GM13977 (cell line): ENCODE results near the gene PDE4D.

Source experiments
- DNase-seq: peaks from one replicate; pipeline ENCODE4 v3.0.0; 2012; ENCODE audit warnings: low spot score
- CTCF ChIP-seq: IDR thresholded peaks from 2 replicates; pipeline ENCODE4 v1.5.1; 2012; ENCODE audit warnings: mild to moderate bottlenecking, control low read depth; ENCODE audit not compliant: insufficient read depth; ENCODE audit errors: extremely low read depth, missing control alignments
- in situ Hi-C: fragments of 300-500 bp; cut with MboI; formaldehyde crosslinking; loops from one replicate; pipeline ENCODE4 v1.12.0; 2022; ENCODE audit warnings: low sequenced_read_pairs, low pct_unique_long_range_greater_than_20kb, mixed read lengths, inconsistent platforms; ENCODE audit not compliant: unreplicated experiment

Gene PDE4D

GRCh38 chr5:59086024-59086423 is 807.5 kb downstream of the PDE4D start:
- in situ Hi-C loops = no loop called here
- no peak for TF ChIP-seq CTCF
- no peak for DNase-seq

GRCh38 chr5:59081693-59082092 is 811.8 kb downstream of the PDE4D start:
- in situ Hi-C loops = no loop called here
- DNase-seq = no peak
- no peak for TF ChIP-seq CTCF

- no peak for TF ChIP-seq CTCF
- in situ Hi-C loops = no loop called here
- DNase-seq = no peak
Observed at GRCh38 chr5:59079622-59080620, 813.6 kb downstream of the PDE4D start.

GRCh38 chr5:59071755-59072549 is 821.6 kb downstream of the PDE4D start:
- DNase-seq = no peak
- no peak for TF ChIP-seq CTCF
- in situ Hi-C loops = no loop called here

GRCh38 chr5:59069438-59070079 is 824.0 kb downstream of the PDE4D start:
- no peak for DNase-seq
- TF ChIP-seq CTCF = no peak
- in situ Hi-C loops = no loop called here

GRCh38 chr5:59067956-59068656 is 825.4 kb downstream of the PDE4D start:
- TF ChIP-seq CTCF = no peak
- in situ Hi-C loops = no loop called here
- DNase-seq = no peak
